GF-D8 (cell line): ENCODE measurements around the gene CDK6.
A peak's percentile ranks its signal among the peaks of the same experiment; 100 is the strongest.
"Not testable (repeated sequence)": the region's sequence is repeated elsewhere in the genome, so short reads cannot be mapped to it uniquely, and the experiment has no call there.

Source experiments
- DNase-seq: peaks from one replicate; lab custom pipeline; 2025; lab: John Stamatoyannopoulos, UW

Gene CDK6

DNA sequence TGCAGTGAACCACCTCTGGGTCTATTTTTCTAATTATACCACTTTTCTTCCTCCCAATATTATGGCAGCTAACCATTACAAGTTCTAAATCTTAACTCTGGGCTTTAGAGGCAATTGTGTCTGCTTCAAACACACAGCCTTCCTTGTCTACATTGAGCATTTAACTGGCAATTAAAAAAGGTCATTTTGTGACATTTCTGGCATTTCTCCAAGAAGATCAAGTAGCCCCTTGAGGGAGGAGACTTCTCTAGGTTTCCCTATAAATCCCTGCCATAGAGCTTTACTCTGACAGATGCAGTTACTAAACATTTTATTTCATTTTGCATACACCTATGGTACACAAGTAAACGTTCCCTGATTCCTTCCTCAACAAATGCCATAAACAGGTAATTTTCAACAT, 212.8 kb downstream of the CDK6 start:
- DNase-seq = no peak

DNA sequence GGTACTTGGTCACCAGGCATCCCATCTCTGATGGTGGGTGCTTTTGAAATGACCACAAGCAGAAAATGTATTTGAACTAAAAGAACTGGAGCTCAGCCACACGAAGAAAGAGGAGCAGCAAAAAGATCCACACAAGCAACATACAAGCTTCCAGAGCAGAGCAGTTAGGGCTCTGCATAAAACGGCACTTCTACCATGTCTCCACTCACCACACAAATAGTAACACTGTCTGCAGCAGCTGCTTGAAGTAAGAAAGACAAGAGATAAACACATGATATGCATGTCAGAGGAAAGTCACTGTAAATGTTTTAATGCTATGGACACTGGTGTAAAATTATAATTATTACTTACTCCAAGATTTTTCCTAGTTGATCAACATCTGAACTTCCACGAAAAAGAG, 213.7 kb downstream of the CDK6 start:
- no peak for DNase-seq

DNA sequence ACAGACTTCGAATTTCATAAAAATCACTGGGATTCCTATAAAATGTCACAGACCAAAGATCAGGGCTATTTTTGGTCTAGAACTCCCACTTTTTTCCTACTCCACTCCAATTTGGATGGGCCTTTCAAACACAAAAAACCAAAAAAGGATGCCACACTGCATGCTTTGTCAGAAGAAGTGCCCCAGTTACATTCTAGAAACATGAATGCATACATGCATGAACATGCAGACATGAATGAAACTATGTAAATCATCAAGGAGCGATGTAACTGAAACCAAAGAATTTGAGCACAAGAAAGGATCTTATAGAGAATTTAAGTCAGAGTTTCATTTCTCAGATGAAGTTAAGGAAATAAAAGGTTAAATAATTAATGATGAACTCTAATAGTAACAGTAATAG, 214.3 kb downstream of the CDK6 start:
- no peak for DNase-seq

DNA sequence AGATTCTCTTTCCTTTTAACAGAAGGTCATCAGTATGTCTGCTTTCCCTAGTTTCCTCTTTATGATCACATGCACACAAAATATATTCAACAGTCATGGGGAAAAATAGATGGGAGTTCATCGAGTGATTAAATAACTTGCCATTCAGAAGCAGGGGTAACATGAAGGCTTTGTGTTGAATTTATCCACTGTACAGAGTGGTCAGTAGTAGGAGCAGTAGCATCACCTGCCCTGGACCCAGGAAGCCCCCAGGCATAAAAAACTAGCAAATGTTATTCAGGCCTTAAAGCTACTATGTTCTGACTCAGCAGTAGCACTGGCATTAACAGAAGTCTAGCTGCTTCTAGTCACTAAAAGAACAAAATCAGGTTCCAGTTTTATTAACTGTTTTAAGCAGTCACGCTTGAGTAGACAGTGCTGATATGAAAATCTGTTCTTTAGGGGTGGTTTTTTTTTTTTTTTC, 214.8 kb downstream of the CDK6 start:
- no peak for DNase-seq

DNA sequence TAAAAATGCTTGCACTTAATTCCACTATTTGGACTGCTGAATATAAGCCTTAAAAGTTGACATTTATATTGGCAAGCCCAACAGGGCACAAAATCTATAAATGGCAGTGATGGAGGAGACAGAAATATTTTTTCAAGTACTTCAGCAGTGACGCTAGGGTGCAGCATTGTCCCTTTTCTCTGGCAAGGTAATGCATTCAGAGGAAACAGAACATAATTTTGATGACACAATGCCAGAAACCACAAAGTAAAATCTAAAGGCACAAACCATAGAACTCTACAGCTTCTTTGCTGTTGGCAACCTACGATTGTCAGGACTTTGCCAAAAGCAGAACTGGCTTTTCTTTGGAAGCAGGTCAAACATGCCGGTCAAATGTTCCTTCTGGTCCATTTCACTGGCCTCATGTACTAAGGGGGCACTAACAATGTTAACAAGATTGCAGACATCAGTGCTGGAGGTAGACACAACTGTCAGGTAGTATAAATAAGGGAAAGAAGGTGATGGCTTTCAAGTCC, 215.3 kb downstream of the CDK6 start:
- DNase-seq = peak; percentile 78

DNA sequence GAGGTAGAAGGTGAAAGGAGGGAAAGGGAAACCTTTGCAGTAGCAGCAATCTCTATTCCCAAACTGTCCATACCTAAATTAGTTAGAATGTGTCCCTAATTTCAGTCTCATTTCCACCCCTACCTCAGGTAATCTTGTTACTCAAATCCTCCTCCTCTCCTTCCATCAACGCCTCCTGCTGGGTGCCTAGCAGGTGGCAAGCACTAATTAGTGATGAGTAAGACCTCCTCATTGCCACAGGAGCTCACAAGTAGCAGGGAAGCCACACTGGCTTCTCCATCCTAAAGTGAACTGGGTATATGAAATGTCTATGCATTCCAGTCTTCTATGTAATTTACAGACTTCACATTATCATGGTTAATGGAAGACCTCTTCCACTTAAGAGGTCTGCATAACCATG, 220.5 kb downstream of the CDK6 start:
- DNase-seq = no peak

DNA sequence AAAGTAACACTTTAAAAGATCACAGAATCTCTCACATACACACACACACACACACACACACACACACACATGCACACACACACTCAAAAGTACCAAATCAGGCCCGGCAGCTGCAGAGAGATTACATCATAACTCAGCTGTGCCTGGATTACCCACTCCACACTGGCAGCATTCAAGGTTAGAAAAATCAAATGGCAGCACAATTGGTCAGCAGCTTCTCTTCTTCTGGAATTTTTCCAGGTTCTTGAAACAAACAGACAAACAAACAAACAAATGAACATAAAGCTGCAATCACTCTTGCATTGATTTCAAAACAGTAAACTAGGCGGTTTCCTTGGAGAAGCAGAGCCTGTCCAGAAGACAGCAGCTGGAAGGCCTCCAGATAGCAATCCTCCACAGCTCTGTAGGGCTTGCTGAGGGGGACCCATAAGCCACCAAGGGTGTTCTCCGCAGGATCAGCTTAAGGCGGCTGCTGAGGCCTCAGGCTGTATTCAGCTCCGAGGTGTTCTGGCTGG, 221.7 kb downstream of the CDK6 start:
- DNase-seq = no peak

DNA sequence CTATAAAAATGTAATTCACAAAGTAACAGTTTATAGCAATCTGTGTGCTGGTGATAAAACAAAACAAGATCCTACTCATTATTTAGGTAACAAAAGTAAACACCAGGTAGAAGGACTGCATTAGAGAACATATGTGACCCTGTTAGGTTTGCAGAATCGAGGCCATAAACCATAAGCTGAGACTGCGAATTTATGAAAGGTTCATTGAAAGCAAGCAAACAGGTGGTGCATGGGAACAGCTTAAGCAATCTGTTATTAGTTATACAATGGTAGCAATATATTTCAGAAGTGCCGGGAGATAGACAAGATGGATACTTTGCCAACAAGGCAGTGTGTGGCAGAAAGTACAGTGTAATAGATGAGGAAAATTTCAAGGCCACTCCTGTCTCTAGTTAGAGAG, 222.7 kb downstream of the CDK6 start:
- no peak for DNase-seq

DNA sequence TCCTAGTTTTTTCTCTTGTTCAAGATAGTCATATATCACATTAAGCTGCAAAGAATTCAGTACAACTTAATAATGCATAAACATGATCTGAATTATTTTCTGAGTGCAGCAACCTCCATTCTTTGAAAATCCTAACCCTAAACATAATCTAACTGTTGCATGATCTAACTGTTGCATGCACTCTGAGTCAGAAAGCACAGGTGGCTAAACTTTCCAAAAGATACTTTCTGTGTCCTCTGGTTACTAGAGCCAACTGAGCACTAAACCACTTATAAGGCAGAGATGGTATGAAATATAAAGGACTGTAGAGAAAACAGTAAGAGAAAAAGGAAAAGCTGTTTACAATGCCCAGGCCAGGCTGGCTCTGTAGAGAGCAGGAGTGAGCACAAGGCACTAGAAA, 223.2 kb downstream of the CDK6 start:
- DNase-seq = no peak

DNA sequence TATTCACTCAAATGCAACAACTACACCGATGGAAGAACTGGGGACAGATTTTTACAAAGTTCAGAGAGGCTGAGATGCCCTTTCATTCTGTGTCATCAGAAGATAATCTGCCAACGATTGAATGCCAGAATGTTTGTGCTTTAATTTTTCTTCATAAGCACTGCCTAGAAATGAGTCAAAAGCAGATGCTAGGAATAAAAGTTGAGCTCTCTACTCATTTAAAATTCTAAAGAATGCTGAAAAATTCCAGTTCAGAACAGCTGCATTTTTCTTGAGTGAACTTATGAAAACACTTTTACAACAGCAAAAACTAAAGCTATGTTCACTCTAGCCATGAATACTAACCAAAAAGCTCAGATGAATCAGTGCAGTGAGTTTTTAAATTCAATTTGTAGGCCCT, 223.9 kb downstream of the CDK6 start:
- no peak for DNase-seq

DNA sequence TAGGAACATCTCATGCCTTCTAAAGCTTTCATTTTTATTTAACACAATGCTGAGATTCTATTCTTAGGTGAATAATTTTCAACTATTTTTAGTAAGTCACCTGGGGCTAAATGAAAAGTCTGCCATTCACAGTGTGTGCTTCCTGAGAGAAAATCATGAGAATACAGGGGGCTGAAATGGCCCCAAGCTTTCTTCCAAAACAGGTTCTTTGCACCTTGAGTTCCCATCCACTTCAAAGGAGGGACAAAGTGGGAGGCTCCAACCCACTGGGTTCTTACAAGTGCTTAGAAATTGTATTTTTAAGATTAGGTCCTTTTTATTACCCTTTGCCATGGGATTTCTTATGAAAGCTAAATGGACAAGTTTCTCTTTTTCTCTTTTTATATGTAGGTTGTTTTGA, 224.6 kb downstream of the CDK6 start:
- DNase-seq = no peak

DNA sequence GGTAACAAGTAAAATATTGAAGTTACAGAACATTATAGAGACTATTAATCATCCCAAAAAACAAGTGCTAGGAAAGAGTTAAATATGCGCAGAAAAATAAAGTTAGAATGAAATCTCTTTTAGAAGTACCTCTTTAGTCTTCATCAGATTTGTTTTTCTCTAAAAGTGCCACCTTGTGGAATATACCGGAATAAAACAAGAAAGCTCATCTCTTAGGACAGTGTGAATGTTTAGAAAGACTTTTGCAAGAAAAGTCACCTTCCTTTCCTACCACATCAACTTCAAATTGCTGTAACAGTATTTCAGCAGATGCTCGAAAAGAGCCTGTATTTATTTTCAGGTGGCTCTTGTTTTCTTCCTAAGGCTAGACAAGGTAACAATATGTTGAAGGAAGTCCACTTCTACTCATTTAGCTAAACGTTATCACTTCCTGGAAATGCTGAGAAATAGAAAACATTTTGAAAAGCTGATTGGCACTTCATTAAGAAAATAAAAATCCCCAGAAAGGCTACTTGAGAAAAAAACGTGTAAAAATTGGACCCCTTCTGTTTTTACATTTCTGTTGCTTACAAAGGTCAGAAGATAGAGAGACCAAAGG, 226.4 kb downstream of the CDK6 start:
- DNase-seq = peak; percentile 16

DNA sequence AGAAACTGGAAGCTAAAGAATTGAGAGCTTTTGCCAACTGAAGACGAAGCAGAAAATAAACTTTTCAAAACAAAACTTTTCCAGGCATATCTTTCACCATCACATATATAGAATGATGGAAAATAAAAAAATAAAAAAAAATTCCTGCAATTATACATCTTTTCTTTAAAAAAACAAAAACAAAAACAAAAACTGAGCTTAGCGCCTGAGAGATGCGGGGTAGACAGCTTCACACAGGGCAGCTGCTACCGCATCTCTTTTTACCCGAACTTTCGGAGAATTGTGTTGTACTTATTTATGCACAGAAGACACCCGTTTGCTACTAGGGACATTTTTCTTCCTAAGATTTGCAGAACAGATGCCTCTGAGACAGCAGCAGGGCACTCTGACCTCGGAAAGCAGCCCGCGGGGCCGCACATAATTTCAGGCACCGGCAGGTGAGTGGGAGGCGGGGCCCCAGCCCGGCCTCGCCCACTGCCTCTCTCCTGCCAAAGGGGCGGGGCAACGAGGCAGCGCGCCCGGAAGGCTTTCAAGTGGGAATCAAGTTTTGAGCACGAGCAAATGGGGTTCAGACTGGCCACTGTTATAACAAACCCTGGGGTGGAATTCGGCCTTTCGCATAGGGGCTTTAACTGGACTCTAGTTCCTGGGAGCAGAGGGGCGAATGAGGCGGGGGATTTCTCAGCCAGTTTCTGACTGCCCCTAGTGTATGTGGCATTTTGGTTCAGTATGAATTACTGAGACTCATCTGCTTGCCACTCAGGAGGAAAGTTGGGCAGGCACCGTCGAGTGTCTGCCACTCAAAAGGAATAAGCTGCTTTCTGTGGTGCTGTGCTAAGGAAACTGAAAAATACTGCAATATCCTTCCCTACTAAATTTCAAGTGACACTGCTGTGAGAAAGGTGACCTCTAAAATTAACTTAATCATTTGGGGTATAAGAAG, 227.7 kb downstream of the CDK6 start:
- DNase-seq = no peak

DNA sequence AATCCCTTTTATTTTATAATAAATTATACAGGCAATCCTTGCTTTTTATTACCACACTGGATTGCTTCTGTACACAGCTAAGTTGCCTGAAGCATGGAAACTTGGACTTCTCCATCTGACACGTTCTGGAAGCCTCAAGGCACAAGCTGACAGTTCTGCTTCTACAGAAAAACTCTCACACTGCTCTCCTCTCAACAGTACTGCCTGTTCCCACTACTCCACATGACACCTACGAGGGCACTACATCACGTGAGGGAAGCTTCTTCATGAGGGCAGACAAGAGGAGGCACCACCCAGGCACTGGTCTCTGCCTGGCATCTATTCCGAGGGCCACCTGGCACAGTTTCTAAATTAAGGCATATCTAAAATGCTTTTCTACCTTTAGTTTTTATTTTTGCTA, 229.4 kb downstream of the CDK6 start:
- DNase-seq = no peak

DNA sequence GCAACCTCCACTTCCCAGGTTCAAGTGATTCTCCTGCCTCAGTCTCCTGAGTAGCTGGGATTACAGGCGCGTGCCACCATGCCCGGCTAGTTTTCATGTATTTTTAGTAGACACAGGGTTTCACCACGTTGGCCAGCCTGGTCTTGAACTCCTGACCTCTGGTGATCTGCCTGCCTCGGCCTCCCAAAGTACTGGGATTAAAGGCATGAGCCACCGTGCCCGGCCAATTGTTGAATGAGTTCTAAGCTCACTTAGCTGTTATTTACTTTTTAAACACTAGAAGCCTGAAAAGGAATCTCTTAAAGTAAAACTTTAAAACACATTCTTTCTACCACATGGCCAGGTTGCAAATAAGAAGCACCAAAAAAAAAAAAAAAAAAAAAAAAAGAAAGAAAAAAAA, 231.9 kb downstream of the CDK6 start:
- not testable (repeated sequence) for DNase-seq

DNA sequence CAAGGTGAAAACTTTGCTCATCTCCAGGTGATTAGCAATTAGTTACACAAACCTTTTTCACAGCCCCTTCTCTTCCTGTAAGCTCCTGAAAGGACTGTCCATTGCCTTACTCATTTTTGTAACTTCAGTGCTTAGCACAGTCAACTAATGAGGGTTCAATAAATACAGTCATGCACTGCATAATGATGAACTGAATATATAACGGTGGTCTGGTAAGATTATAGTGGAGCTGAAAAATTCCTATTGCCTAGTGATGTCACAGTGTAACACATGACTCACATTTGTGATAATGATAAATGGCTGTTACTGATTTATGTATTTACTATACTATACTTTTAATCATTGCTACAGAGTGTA, 233.3 kb downstream of the CDK6 start:
- no peak for DNase-seq

DNA sequence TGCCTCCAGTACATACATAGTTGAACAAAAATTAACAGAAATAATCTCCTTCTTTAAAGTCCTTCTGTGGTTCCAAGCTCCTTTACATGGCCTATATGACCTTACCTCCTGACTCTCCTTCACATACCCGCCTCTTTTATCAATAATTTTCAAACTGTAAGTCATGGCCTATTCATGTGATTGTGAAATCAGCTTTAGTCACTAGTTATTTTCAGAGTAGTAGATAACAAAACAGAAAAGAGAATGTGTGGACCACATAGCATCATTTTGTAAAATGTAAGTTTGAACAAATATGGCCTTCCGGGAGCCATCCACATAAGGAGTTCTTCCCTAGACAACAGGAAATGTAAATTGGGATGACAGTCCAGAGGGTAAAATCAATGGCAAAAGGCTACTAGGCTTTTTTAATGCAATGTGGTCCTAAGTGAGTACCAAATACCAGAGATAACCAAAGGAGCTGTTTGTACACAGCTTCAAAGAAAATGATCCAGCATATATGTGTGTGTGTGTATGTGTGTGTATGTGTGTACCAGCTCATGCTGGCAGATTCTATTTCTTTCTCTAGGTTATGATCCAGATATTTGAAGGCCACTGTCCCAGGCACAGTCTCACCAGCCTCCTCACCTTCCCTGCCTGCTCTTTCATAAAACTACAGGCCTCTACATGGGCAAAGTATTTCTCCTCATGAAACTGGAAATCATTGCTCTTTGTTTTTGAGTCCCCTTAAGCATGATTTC, 233.9 kb downstream of the CDK6 start:
- DNase-seq = no peak

DNA sequence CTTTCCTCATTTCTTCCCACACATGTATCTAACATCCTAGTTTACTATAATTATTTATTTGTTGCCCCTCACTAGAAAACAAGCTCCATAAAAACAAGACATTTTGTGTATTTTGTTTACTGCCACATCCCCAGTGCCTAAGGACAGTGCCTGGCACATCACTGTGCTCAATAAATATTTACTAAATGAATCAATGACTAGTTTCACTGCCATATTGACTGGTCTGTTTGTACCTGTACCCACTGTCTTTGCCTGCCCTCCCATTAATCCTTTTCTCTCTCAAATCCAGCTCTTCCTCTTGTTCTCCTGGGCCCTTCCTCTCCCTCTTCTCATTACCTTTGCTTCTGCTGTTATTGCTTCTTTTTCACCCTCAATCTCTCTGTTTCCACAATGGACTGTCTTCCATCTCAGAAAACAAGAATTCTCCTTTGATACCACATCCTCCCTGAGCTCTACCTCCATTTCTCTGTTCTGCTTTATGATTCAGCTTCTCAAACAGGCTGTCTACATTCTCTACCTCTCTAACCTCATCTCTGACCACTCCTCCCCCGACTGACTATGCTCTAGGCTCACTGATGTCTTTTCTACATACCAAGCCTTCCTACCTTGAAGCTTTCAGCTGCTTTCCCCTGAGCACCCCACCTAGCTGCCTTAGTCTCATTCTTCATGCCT, 237.9 kb downstream of the CDK6 start:
- DNase-seq = no peak

DNA sequence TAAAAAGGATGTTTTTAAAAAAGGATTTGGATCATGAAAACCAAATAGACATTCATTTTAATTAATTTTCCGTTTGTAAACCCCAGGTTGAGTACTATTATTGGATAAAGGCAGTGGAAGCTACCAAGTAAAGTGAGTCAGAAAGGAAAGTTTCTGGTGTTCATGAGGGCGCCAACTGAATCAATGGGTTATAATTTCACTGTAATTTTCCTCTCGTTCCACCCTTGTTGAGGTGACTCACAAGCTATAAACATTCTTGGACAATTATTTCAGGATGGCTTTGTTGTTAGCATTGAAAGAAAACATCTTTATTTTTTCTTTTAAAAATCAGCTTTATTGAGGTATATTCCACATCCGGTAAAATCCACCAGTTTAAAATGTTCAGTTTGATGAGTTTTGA, 241.1 kb downstream of the CDK6 start:
- no peak for DNase-seq

DNA sequence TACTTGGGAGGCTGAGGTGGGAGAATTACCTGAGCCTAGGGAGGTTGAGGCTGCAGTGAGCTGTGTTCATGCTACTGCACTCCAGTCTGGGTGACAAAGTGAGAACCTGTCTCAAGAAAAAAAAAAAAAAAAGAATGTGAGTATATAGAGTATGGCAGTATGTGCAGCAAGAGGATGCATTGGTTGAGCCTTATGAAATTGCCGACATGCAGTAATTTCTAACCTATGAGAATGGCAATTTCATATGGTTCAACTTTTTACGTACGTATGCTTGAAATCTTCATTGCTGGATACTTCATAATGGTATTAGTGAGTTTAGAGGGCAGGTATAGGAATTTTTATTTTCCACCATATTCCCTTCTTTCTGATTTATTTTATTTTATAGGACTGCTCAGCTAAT, 241.6 kb downstream of the CDK6 start:
- no peak for DNase-seq

DNA sequence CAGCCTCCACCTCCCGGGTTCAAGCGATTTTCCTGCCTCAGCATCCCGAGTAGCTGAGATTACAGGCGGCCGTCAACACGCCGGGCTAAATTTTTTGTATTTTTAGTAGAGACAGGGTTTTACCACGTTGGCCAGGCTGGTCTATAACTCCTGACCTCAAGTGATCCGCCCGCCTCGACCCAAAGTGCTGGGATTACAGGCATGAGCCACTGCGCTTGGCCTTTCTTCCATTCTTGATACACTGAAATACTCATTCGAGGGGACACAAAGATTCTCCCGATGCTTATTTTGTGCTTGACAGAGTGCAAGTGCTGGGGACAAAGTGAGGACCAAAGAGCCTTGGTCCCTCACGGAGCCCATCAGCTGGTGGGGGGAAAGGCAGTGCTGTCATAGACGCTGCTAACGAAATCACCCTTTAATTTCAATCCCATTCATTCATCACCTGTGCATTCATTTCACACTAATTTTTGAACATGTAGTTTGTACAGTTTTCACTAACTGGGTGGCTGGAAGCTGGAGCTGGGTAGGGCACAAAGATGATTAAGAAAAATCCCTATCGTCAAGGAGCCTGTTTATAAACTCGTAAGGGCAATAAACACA, 245.6 kb downstream of the CDK6 start:
- DNase-seq = no peak

DNA sequence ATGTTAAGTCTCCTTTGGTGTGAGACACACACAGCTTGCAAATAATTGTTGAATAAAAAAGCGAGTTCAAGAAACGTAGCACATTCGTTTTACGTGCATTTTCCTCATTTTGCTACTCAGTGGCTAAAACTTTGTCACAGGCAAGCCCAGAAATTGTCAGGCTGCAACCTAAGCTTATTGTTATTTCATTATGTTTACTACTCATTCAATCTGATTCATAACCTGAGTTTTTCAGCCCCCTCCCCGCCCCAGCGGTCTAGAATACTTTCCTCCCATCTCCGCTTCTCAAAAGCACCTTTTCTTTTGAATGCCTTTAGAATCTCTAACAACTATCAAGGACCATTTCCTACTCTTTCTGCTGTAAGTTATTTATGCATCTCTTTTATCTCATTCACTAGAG, 247.3 kb downstream of the CDK6 start:
- DNase-seq = no peak
